ENCODE data around the gene CHST15.

CHST15 gene

GRCh38 chr10:124007773-124008145 lies 85.6 kb downstream of the CHST15 start:
- DNase-seq, result no peak

GRCh38 chr10:124007102-124007772 lies 86.2 kb downstream of the CHST15 start:
- no peak for DNase-seq

GRCh38 chr10:124006526-124006925 lies 86.9 kb downstream of the CHST15 start:
- DNase-seq, result no peak

- peak; percentile 64 for DNase-seq
These were observed 87.4 kb downstream of the CHST15 start for GRCh38 chr10:124005991-124006392.

GRCh38 chr10:124005091-124005490 lies 88.3 kb downstream of the CHST15 start:
- no peak for DNase-seq

- no peak for DNase-seq
These were observed 88.8 kb downstream of the CHST15 start for GRCh38 chr10:124004663-124005004.

- DNase-seq, result no peak
These were observed 89.3 kb downstream of the CHST15 start for GRCh38 chr10:124003871-124004662.

GRCh38 chr10:124003481-124003870 lies 89.9 kb downstream of the CHST15 start:
- DNase-seq, result no peak

GRCh38 chr10:124003070-124003419 lies 90.4 kb downstream of the CHST15 start:
- no peak for DNase-seq

- DNase-seq, result no peak
These were observed 90.9 kb downstream of the CHST15 start for GRCh38 chr10:124002391-124003069.

GRCh38 chr10:124001391-124002148 lies 91.8 kb downstream of the CHST15 start:
- no peak for DNase-seq

GRCh38 chr10:124000792-124001201 lies 92.6 kb downstream of the CHST15 start:
- no peak for DNase-seq

- DNase-seq, result no peak
These were observed 93.3 kb downstream of the CHST15 start for GRCh38 chr10:123999956-124000615.

GRCh38 chr10:123999261-123999660 lies 94.1 kb downstream of the CHST15 start:
- no peak for DNase-seq

GRCh38 chr10:123998197-123999141 lies 94.9 kb downstream of the CHST15 start:
- DNase-seq, result no peak

- DNase-seq, result no peak
These were observed 95.8 kb downstream of the CHST15 start for GRCh38 chr10:123997486-123998196.

- no peak for DNase-seq
These were observed 96.4 kb downstream of the CHST15 start for GRCh38 chr10:123997013-123997412.

GRCh38 chr10:123996302-123996701 lies 97.1 kb downstream of the CHST15 start:
- no peak for DNase-seq

- DNase-seq, result peak; percentile 18
These were observed 97.8 kb downstream of the CHST15 start for GRCh38 chr10:123995461-123996131.

GRCh38 chr10:123995082-123995460 lies 98.3 kb downstream of the CHST15 start:
- no peak for DNase-seq
